ENCODE measurements around the gene MYH13. TPM values are rescaled to one million over a fixed set of nuclear protein-coding genes. Genes with fewer than 3 reads are reported as not detected.

Gene MYH13
- total and polyA plus RNA-seq, 9 donors = not detected

GRCh38 chr17:10332515-10332914 is 40.3 kb downstream of the MYH13 start:
- WGBS, 3 donors = 93 to 98% (median 94%) methylated on average over 4 of the region's 4 CpGs
- intact Hi-C loops (cut with DNase I) = loop anchor here in 1 of 4 donors (2.0 kb wide), 1 partner anchor 72 kb away; no protein-coding TSS in a partner anchor

GRCh38 chr17:10328971-10329923 is 43.6 kb downstream of the MYH13 start:
- no peaks in the 10 kb centered on the region for H3K27me3 ChIP-seq
- no peak for DNase-seq
- TF ChIP-seq CTCF (IDR thresholded peaks at IDR 0.05) (no peak), POLR2A (IDR thresholded peaks at IDR 0.05) (no peak), EP300 (IDR thresholded peaks at IDR 0.05) (no peak)
- H3K4me1 ChIP-seq (ENCODE audit: insufficient read depth) = no peaks in the 10 kb centered on the region
- no peak overlapping the region for H3K4me3 ChIP-seq
- intact Hi-C loops (cut with DNase I) = loop anchor here in 2 of 4 donors (5.0 to 10.0 kb wide), 2 partner anchors 286 to 288 kb away; no protein-coding TSS in a partner anchor
- 79 to 82% (median 81%) methylated on average over 15 of the region's 15 CpGs for WGBS, 3 donors
- H3K36me3 ChIP-seq = no peaks in the 10 kb centered on the region
- no peak overlapping the region for H3K27ac ChIP-seq
- no peaks in the 10 kb centered on the region for H3K9me3 ChIP-seq

More at GRCh38 chr17:10332515-10332914, 40.3 kb downstream of the MYH13 start:
- no peak for TF ChIP-seq EP300 (IDR thresholded peaks at IDR 0.05)
- no peak for TF ChIP-seq POLR2A (IDR thresholded peaks at IDR 0.05)
- no peak for TF ChIP-seq CTCF (IDR thresholded peaks at IDR 0.05)
- H3K27ac ChIP-seq = no peak overlapping the region
- no peaks in the 10 kb centered on the region for H3K9me3 ChIP-seq
- no peaks in the 10 kb centered on the region for H3K36me3 ChIP-seq
- H3K27me3 ChIP-seq = no peaks in the 10 kb centered on the region
- H3K4me3 ChIP-seq = no peak overlapping the region
- no peaks in the 10 kb centered on the region for H3K4me1 ChIP-seq (ENCODE audit: insufficient read depth)
- no peak for DNase-seq

- Histone ChIP-seq H3K9me3 (no peaks in the 10 kb centered on the region), H3K27me3 (no peaks in the 10 kb centered on the region), H3K36me3 (no peaks in the 10 kb centered on the region), H3K4me3 (no peak overlapping the region), H3K27ac (no peak overlapping the region), H3K4me1 (ENCODE audit: insufficient read depth) (no peaks in the 10 kb centered on the region)
- DNase-seq = no peak
- TF ChIP-seq POLR2A (IDR thresholded peaks at IDR 0.05) (no peak), EP300 (IDR thresholded peaks at IDR 0.05) (no peak), CTCF (IDR thresholded peaks at IDR 0.05) (no peak)
- intact Hi-C loops (cut with DNase I) = loop anchor here in 2 of 4 donors (5.0 to 10.0 kb wide), 2 partner anchors 287 to 289 kb away; no protein-coding TSS in a partner anchor
- WGBS, 3 donors = 88 to 95% (median 93%) methylated on average over 7 of the region's 7 CpGs
Measured at GRCh38 chr17:10328206-10328605, 44.6 kb downstream of the MYH13 start.

GRCh38 chr17:10327640-10328039 is 45.2 kb downstream of the MYH13 start:
- Histone ChIP-seq H3K27ac (no peak overlapping the region), H3K4me1 (ENCODE audit: insufficient read depth) (no peaks in the 10 kb centered on the region), H3K9me3 (no peaks in the 10 kb centered on the region), H3K4me3 (no peak overlapping the region), H3K36me3 (no peaks in the 10 kb centered on the region), H3K27me3 (no peaks in the 10 kb centered on the region)
- peak; percentile 23 to 63 (median 25) for TF ChIP-seq CTCF (IDR thresholded peaks at IDR 0.05)
- TF ChIP-seq EP300 (IDR thresholded peaks at IDR 0.05) = no peak
- DNase-seq = peak; percentile 54 to 87 (median 71)
- intact Hi-C loops (cut with DNase I) = loop anchor here in 2 of 4 donors (5.0 to 10.0 kb wide), 2 partner anchors 287 to 290 kb away; no protein-coding TSS in a partner anchor
- WGBS, 3 donors = 35 to 38% (median 38%) methylated on average over 10 of the region's 10 CpGs
